HG03045 (cell line): Measurements from ENCODE around the gene MUC2.

Experiments used
- ATAC-seq: cut with Tn5 transposase; IDR thresholded peaks from one replicate; pipeline ENCODE4 v1.9.1; 2021; ENCODE audit warnings: mild to moderate bottlenecking, moderate library complexity; ENCODE audit not compliant: unreplicated experiment

Gene MUC2

DNA sequence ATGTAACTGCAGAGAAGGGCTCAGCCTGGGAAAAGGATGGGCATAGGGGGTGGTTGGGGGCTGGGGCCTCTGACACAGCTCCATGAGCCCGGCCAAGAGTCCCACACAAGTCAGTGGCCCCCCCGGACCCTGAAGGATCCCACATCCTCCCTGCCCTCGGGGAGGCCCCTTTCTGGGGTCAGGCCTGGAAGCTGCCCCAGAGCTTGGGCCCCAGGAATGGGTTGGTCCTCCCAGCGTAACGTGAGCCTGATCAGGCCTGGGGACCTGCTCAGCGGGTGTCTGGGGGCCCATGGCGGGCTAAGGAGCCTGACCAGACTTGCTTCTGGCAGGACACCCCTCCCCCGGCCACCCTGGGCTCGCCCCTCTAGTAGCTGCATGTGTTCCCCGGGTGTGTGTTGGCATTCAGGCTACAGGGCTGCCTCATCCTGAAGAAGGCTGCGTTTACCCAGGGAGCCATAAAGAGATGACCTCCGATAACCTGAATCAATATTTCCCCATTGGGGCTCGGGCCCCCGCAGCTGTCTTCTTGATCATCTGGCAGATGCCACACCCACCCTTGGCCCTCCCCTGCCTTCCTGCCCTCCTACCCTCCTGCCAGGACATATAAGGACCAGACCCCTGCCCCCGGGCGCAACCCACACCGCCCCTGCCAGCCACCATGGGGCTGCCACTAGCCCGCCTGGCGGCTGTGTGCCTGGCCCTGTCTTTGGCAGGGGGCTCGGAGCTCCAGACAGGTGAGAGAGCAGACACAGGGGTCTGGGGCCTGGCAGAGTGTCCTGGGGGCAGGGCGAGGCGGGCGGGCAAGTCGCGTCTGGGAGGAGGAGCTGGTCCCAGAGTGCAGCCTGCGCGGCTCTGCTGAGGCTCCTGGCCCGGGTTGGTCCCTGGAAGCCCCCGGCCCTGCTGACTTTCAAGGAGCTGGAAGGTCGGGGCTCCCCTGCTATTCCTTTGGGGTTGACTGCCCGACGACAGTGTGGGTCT is at the start of gene MUC2:
TSS of gene MUC2 (plus strand) at position 631 of the 978 bp plus-strand sequence.
- ATAC-seq = no peak

DNA sequence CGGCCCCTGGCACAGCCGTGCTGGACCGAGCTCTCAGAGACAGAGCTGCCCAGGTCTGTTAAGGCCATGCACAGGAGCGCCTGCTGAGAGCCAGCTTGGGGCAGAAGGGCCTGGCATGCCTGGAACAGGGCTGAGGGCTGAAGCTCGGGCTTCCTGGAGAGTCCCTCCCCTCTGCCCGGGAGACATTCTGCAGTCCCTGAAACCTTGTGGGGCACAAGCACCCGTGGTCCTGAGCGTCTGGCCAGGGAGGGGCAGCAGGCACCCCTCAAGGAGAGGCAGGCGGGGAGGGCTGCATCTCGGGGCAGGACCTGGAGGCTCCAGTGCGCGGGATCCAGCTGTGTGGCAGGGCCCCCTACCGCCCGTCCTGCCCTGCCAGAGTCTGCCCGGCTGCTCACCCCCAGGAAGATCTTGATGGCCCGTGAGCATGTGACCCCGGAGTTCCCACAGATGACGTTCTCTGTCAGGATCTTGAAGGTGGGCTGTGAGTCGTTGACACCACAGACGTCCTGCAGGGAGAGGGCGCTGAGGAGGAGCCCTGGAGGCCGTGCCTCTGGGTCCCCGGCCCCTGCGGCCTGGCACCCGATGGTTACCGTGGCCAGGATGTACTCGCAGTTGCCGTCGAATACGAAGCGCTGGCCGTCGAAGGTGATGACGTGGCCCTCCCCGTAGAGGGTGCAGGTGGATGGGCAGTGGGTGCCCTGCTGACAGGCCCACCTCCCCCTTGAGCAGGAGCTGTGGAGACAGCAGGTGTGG is 49.1 kb upstream of the MUC2 start:
- ATAC-seq = no peak

DNA sequence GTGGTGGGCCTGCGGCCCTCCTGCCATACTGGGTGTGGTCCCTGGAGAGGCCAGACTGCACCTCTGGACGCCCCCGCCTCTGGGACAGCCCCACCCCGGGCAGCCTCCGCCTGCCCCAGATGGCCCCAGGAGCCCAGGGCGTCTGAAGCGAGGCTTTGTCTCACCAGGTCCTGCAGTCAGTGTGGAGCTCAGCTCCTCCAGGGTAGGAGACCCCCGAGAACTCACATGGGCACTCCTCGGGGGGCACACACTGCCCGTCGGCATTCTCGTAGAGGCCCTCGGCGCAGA is 48.6 kb upstream of the MUC2 start:
- no peak for ATAC-seq

DNA sequence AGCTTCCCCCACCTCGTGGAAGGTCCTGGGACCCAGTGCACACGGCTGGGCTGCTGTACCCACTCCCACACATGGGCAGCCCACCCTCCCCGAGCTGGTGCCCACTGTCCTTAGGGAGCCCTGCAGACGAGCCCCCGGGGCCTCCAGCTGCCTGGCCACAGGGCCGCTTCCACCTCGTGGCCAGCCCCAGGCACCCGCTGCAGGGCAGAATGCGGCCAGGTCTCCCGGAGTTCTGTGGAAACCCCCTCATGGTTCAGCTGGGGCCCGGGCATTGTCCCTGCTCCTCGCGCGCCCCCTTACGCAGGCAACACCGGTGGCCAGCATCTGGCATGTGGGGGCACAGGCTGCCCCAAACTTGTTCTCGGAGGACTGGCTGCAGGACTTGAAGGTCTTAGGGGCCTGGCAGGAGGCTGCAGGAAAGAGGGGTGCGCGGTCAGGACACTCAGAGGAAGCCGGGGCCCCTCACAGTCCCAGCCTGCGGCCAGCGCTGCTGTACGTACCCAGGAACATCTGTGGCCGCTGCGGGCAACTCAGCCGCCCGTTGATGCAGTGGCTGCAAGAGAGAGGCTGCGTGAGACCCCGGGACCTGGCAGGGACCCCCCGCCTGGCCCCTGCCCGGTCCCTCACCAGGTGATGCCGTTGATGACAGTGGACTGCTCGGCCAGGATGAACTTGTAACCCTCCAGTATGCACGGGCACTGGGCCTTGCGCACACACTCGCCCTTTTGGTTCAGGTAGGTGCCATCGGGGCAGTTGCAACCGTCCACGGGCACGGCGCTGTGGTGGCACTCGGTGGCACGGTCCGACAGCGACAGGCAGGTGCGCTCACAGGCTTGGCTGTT is 47.8 kb upstream of the MUC2 start:
- no peak for ATAC-seq

DNA sequence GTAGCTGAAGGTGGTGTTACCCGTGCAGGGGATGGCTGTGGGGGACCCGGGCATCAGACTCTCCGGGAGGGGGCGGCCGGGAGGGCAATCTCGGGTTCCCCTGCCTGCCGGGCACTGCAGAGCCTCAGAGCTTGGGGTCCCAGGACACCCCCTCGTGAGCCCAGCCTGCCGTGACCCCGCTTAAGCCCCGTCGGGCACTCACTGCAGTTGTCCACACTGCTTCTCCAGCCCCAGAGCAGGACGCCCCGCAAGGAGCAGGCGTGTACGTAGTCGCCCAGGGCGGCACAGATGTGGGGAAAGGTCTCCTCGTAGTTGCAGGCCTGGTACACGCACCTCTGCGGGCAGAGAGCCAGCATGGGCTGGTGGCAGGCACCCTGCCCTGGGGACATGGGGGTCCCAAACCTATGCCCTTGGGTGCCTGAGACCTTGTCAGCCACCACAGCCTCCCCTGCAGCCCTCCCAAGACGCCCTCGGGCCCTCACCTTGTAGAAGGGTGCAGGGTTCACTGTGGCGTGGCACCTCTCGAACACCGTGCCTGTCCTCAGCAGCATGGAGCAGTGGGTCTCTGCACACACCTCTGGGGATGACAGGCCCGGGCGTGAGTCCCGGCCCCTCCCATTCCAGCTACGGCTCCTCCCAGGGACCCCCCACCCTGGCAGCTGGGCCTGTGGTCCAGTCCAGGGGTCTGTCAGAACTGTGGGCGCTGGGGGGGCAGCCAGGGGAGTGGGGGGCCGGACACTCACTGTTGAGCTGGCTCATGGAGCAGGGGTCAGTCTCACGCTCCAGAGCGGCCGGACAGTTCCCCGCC is 47.0 kb upstream of the MUC2 start:
- ATAC-seq = no peak

DNA sequence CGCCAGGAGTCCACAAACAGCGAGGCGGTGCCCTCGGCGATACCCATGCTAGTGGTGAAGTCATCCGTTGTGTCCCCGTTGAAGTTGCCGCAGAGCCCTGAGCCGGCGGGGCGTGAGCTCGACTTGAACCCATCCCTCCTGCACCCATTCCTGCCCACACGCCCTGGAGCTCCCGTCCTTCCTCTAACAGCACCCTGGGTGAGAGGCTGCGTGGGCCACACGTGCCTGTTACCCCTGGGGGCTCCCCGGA is 46.5 kb upstream of the MUC2 start:
- no peak for ATAC-seq

DNA sequence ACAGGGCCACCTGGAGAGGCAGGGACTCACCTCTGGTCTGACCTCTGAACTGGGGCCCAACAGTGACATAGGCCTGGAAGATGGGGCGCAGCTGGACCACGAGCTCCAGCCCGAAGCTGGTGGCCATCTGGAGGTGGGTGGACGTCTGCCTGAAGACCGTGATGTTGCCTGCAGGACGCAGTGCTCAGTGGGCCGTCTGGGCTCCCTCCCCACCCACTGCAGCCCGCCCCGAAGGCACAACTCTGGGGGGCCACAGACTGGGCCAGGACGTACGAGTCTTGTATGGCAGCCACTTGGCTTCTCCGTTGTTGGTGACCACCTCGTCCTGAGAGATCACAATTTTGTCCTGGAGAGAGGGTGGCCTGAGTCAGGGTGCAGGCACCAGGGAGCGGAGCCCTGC is 46.1 kb upstream of the MUC2 start:
- no peak for ATAC-seq

DNA sequence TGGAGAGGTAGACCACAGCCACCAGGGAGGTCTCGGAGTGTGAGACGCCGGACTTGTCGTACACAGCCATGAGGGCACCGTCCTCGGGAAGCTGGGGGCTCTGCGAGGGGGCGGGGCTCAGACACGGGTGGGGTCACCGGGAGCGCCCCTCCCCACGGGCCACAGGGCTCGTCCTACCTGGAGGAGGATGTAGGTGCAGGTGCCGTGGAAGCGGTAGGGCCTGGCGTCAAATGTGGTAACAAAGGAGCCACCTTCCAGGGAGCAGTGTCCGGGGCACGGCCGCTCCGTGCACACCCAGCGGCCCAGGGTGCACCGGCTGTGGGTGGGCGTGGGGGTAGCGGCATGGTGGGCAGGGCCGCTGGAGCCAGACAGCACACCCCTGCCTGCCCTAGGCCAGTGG is 45.6 kb upstream of the MUC2 start:
- ATAC-seq = no peak

DNA sequence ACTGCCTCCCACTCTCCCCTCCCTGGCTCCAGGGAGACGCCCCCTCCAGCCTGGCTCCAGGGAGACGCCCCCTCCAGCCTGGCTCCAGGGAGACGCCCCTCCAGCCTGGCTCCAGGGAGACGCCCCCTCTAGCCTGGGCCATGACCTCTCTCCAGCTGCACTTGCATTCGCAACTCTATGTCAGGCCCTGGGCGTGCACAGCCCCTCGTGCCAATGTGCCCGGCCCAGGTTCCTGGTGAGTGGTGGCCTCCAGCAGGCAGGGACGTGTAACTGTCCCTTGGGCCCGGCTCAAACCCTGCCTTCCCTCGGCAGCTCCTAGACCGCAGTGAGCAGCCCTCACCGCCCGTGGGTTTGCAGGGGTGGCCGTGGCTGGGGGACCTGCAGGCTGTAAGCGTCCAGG is 45.0 kb upstream of the MUC2 start:
- no peak for ATAC-seq

DNA sequence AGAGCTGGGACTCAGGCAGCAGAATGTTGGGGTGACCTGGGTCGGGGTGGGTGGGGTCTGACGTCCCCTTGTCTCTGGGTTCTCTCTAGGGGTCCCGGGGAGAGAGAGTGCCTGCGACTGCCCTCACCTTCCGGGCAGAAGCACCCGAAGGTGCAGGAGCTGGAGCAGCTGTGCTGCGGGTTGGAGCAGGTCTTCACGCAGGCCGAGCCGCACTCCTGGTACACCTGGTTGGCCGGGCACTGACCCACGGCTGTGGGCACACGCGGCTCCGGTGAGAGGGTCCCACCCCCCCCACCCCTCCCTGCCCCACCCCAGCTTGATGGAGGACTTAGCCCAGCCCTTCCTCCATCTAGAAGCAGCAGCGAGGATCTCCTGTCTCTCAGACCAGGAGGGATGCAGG is 44.6 kb upstream of the MUC2 start:
- ATAC-seq = no peak

DNA sequence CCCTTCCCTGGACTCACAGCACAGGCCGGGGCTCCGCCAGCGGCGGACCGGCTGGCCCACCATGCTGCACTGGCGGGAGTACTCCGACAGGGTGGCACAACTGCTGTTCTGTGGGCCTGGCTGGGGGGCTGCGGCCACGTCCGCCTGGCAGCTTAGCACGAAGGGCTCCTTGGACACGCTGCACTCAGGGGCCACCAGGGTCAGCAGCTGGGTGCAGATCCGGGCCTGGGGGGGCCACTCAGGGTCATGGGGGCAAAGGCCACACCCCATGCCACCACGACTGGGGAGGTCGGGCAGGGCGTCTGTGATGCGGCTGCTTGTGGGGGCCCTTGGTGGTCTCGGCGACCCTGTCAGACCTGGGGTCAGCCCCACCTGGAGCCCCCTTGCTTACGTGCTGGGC is 44.1 kb upstream of the MUC2 start:
- no peak for ATAC-seq

DNA sequence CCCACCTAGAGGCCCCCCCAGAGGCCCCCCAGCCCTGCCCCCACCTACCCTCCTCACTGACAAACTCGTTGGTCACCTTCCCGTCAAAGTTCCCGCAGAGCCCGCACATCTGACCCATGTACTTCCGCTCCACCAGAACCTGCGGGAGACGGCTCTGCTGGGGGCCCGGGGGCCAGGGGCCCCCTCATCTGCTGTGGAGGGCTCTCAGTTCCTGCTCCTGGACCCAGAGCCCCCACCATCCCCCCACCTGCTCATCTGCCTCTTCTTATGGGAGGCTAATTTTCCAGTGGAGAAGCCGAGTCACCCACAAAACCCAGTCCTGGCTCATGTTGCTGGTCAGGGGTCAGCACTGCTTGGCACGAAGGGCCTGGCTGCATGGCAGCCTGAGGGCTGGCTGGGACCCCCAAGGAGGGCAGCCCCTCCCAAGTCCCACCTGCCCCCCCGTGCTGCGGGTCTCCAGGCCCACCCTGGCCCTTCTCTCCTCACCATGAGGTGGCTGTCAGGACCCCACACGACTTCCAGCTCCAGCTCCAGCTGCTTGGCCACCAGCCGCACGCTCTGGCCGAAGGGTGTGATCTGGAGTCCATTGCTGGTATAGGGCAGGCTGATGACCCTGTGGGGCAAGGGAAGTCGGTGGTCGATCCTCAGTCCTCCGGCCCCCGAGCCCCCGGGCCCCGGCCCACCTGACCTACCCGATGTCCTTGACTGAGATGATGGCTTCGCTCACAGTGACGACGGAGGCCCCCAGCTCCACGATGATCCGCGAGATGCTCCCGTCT is 43.4 kb upstream of the MUC2 start:
- ATAC-seq = no peak

DNA sequence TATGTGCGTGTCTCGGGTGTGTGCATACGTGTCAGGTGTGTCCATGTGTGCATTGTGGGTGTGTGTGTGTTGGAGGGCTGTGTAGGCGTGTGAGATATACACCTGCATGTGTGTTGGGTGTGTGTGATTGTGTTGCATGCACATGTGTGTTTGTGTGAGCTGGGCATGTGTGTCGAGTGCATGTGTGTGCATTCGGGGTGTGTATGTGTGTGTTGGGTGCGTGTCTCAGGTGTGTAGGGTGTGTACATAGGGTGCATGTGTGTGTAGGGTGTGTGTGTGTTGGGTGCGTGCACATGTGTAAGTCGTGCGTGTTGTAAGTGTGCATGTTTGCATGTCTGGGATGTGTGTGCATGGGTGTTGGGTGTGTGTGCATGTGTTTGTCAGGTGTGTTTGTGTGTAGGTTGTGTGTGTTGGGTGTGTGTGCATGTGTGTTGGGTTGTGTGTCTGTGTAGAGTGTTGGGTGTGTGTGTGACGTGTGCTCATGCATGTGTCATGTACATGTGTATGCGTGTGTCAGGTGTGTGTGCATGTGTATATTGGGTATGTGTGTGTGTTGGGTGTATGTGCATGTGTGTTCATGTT is 42.3 kb upstream of the MUC2 start:
- no peak for ATAC-seq

DNA sequence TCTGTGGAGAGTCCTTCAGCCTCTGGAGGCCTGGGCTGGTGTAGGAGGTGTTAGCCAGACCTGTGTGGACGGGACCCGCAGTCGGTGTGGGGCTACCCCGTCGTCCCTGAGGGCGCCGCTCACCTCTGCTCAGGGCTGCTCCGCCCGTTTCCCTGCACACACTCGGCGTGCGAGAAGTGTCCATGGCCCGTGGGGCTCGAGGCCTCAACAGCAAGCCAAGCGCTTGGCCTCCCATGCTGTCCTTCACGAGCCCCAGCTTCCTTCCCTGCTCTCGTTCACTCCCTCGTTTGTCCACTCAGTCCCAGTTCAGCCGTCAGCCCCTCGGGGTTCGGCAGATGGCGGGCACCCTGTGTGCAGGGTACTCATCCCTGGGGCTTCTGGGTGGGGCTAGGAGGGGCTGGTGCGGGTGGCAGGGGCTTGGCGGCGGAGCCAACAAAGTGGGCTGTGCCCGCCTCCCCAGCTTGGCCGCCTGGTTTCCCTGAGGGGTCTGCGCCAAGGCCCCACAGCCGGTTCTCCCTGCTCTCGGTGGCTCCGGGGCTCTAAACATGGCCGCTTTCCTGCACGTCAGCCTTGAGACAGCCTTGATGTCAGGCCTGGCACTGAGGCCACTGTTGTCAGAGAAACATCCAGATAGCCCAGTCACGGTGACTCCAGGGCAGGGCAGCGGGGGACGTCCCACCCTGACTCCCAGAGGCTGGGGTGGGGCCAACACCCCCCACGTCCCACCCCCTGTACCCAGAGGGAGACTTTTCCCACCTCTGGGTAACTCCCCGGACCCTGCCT is 41.5 kb upstream of the MUC2 start:
- ATAC-seq = no peak

DNA sequence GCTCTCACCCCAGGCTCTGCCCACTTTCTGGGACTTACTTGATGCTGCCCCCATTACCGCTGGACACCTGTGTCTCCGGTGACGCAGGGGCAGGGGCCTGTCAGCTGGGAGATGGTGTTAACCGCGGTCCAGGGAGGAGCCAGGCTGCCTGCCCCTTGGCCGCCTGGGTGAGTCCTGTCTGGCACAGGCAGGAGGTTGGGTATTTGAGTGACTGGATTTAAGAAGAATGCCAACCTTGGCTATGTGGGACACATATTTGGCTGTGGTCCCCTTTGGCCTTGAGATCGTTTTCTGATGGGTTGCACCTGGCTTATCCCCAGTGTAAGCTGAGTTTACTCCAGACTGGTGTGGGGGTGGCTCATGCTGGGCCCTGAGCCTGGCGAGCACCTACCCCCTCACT is 40.7 kb upstream of the MUC2 start:
- ATAC-seq = no peak

DNA sequence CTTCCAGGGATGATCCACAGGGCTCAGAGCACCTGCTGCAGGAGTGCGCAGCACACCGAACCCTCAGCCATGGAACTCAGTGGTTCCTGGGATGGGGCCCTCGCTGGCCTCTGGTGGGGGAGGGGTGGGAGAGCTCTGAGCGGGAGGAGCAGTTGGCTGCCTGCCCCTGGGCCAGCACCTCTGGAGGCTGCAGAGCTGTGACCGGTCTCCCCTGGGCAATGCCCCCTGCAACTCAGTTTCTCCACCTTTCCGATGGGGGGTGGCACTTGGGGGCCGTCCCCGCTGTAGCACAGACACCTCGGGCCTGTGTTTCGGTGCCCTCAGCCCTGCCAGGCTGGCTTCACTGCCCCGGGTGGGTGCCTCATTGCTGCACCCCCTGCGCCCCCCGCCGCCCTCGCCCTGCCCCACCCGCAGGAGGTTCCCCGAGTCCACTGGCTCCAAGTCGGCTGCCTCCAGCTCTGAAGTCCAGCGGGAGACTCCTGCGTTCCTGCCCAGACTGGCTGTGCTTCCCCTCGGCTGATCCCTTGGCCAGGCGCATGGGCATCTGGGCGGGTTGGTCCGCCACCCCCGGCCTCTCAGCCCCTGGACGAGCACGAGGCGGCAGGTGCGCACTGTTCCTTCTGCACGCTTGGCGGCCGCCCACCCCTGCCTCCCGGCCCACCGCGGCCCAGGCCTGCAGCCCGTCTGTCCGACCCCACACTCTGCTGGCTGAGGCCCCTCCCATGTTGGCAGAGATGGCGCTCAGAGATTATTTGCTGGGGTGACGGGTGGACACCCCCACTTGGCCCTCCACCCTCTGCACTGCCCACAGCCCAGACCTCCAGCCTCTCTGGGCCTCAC is 40.0 kb upstream of the MUC2 start:
- ATAC-seq = no peak

DNA sequence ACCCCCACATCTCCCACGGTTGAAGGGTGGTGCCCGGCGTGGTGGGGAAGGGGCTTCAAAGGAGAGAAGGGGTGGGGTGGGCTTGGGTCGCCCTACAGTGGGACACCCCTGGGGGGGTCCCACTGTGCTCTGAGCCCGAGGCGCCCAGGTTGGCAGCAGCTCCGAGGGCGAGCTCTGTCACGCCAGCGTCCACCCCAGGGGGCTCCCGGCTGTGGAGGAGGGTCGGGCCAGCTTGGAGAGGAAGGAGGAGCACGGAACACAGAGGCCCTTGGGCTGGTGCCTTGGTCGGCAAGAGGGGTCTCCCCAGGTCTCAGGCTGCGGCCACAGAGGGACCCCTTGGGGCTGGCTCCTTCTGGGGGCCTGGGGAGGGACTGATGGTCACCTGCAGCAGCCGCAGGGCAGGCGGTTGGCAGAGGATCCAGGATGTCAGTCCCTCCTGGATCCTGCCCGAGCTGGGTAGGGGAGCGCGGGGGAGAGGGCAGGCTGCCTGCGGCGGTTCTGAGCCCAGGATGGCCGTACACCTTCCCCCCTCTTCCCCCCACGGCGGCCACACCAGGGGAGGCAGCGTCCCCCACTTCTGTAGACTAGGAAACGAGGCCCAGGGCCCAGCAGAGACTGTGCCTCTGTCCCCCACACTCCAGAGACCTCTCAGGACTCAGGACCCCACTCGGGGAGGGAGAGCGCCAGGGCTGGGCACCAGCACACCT is 38.9 kb upstream of the MUC2 start:
- no peak for ATAC-seq
